Measurements from ENCODE around the gene CEMIP. TPM values are rescaled to one million over a fixed set of nuclear protein-coding genes. Genes with fewer than 3 reads are reported as not detected.

CEMIP gene
- total RNA-seq, 8 experiments from 2014 or later, result 0.32 to 121 (median 3.0) TPM

DNA sequence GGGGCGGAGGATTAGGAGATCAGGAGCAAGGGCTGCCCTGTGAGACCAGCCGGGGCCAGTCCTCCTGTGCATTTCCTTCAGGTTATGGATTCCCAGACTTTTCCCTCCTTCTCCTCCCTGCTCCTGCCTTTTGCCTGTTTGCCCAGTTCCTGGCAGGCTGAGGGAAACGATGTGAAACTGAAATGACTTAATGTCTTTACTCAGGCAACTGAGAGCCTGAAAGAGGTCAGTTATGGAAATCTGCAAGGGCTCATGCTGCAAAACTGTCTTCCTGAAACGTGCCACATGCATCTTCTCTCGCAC, 153.3 kb downstream of the CEMIP start:
- WGBS, 10 experiments, result 80 to 100% (median 100%) methylated on average over 1 to 3 of the region's 5 CpGs; no CpG with 5 or more reads in 3 of the 10 experiments

DNA sequence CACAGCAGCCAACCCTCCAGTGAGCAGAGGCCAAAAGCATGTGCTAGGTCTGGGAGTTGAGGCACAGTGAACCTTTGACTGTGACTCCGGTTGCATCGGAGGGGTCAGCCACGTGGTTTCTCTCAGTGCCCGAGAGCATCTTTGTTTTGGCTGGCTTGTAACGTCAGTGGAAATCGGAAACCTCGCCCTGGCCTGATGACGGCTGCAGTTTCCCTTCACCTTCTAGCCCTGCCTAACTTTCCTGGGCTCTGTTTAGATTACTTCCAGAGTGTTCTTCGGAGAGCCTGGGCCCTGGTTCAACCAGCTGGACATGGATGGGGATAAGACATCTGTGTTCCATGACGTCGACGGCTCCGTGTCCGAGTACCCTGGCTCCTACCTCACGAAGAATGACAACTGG, 153.8 kb downstream of the CEMIP start:
- no peak overlapping the region for H3K4me3 ChIP-seq
- 40 to 100% (median 88%) methylated on average over 2 to 8 of the region's 15 CpGs; no CpG with 5 or more reads in 4 of the 10 experiments for whole genome bisulfite sequencing, 10 experiments
- H3K27ac ChIP-seq, result no peak overlapping the region
- in situ Hi-C loops (cut with MboI; ENCODE audit: low pct_unique_long_range_greater_than_20kb in 2 of 9, low sequenced_read_pairs in 9 of 9, unreplicated experiment in 9 of 9), result no loop called here
- ATAC-seq (replicated peaks in 6 of 8), result no peak
- no peaks in the 10 kb centered on the region for H3K4me1 ChIP-seq (replicated peaks in 1 of 2)

More for the DNA sequence above, 153.3 kb downstream of the CEMIP start:
- in situ Hi-C loops (cut with MboI; ENCODE audit: low pct_unique_long_range_greater_than_20kb in 2 of 9, low sequenced_read_pairs in 9 of 9, unreplicated experiment in 9 of 9), result no loop called here
- Histone ChIP-seq H3K4me1 (replicated peaks in 1 of 2) (no peaks in the 10 kb centered on the region), H3K27ac (no peak overlapping the region), H3K4me3 (no peak overlapping the region)
- no peak for ATAC-seq (replicated peaks in 6 of 8)

DNA sequence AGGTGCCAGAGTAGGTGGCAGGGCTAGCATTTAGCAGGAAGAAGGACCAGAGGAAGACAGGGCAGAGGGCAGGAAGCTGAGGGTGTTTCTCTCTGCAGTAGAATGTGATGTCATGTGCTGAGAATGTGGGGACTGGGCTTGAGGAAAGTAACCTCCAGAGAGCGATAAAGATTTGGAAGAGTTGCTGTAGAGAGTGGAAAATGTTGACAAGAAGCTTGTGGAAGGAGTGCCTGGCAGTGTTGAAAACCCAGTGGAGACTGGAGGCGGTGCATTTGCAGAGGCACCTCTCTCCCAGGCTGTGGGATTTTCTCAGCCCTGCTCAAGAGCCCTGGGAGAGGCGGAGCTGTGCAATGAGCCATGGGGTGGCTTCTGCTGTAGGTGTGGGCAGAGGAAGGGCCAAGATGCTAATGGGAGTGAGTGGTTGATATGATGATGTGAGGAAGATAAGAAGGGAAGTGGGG, 155.6 kb downstream of the CEMIP start:
- ATAC-seq (replicated peaks in 6 of 8), result peak in 3 of 8 experiments; percentile 59 to 88 (median 72)
- WGBS, 10 experiments, result 14 to 100% (median 76%) methylated on average over 1 to 3 of the region's 3 CpGs; no CpG with 5 or more reads in 4 of the 10 experiments
- in situ Hi-C loops (cut with MboI; ENCODE audit: low pct_unique_long_range_greater_than_20kb in 2 of 9, low sequenced_read_pairs in 9 of 9, unreplicated experiment in 9 of 9), result no loop called here
- Histone ChIP-seq H3K4me1 (replicated peaks in 1 of 2) (no peaks in the 10 kb centered on the region), H3K27ac (no peak overlapping the region), H3K4me3 (no peak overlapping the region)

DNA sequence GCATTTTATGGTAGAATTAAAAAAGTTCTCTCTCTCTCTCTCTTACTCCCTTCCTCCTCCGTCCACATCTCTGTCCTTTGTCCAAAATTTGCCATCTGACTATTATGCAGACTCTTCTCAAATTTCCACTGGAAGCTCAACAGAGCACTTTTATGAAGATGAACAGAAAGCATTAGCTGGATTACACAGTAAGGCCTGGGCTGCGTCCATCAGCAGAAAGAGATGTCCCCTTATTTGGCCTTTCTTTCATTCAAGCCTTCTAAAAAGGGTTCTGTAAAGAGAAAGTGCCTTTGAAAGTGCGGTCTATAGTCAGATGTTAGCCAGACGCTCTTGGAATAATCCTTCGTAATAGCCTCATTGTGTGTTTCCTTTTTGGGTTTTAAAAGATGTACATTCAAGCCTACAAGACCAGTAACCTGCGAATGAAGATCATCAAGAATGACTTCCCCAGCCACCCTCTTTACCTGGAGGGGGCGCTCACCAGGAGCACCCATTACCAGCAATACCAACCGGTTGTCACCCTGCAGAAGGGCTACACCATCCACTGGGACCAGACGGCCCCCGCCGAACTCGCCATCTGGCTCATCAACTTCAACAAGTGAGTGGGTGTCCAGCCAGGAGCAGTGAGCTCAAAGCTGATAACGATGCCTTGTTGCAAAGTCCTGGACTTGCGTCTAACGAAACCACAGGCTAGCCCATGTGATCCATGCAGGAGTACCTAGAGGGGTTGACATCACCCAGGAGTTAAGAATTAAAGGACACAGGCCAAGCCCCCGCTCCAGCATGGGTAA, 157.3 kb downstream of the CEMIP start:
- Histone ChIP-seq H3K27ac (no peak overlapping the region), H3K4me3 (no peak overlapping the region), H3K4me1 (replicated peaks in 1 of 2) (no peaks in the 10 kb centered on the region)
- no peak for ATAC-seq (replicated peaks in 6 of 8)
- in situ Hi-C loops (cut with MboI; ENCODE audit: low pct_unique_long_range_greater_than_20kb in 2 of 9, low sequenced_read_pairs in 9 of 9, unreplicated experiment in 9 of 9), result no loop called here
- 76 to 100% (median 90%) methylated on average over 2 to 10 of the region's 16 CpGs for WGBS, 10 experiments

DNA sequence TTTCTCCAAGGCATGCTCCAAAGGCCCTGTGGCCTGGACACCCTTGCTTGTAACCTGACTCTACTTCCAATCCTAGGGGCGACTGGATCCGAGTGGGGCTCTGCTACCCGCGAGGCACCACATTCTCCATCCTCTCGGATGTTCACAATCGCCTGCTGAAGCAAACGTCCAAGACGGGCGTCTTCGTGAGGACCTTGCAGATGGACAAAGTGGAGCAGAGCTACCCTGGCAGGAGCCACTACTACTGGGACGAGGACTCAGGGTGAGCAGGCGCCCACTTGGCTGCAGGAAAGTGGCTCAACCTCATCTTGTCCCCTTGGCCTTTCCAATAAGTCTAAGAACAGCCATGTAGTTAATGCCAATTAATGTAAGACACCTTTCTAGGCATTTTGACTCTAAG, 158.5 kb downstream of the CEMIP start:
- no peak for ATAC-seq (replicated peaks in 6 of 8)
- 60 to 100% (median 95%) methylated on average over 2 to 7 of the region's 12 CpGs; no CpG with 5 or more reads in 3 of the 10 experiments for WGBS, 10 experiments
- in situ Hi-C loops (cut with MboI; ENCODE audit: low pct_unique_long_range_greater_than_20kb in 2 of 9, low sequenced_read_pairs in 9 of 9, unreplicated experiment in 9 of 9), result no loop called here
- Histone ChIP-seq H3K4me3 (no peak overlapping the region), H3K4me1 (replicated peaks in 1 of 2) (no peaks in the 10 kb centered on the region), H3K27ac (no peak overlapping the region)

DNA sequence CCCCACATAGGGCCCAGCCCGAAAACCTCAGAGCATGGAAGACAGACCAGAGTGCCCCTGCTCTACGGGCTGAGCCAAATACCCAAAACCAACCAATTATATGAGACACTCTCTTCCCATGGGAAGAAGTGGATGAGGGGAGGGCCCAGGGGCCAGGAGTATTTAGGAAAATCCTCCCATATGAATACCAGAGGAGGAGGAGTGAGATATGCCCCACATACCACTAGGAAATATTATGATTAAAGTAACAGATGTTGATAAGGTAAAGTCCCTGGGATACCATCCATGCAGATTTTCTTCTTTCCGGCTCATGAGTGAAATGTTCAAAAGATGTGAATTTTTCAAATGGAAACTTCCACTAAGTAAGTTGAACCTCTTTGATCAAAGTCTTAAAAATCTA, 160.0 kb downstream of the CEMIP start:
- no peaks in the 10 kb centered on the region for H3K4me1 ChIP-seq (replicated peaks in 1 of 2)
- in situ Hi-C loops (cut with MboI; ENCODE audit: low pct_unique_long_range_greater_than_20kb in 2 of 9, low sequenced_read_pairs in 9 of 9, unreplicated experiment in 9 of 9), result no loop called here
- no peak overlapping the region for H3K4me3 ChIP-seq
- 83 to 100% (median 95%) methylated on average over 1 to 3 of the region's 3 CpGs; no CpG with 5 or more reads in 3 of the 10 experiments for WGBS, 10 experiments
- no peak for ATAC-seq (replicated peaks in 6 of 8)
- H3K27ac ChIP-seq, result no peak overlapping the region

DNA sequence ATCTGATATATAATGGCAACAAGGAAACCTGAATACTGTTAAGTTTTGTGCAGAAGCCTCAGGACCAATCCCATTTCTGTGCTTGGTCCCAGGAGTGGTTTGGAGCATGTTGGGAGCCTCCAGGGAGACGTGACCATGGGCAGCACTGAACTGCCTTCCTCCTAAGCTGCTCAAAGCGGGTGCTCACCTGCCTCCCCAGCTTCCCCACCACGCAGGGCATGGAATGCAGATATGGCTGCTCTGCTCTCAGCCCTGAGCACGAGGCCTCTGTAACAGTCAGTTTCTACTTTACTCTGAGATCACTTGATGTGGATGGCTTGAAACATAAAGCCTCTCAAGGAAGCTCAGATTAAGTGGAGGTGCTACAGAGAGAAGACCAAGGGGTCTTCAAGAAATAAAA, 161.2 kb downstream of the CEMIP start:
- in situ Hi-C loops (cut with MboI; ENCODE audit: low pct_unique_long_range_greater_than_20kb in 2 of 9, low sequenced_read_pairs in 9 of 9, unreplicated experiment in 9 of 9), result no loop called here
- ATAC-seq (replicated peaks in 6 of 8), result no peak
- H3K4me3 ChIP-seq, result no peak overlapping the region
- no peaks in the 10 kb centered on the region for H3K4me1 ChIP-seq (replicated peaks in 1 of 2)
- H3K27ac ChIP-seq, result no peak overlapping the region
- 79 to 100% (median 93%) methylated on average over 1 to 4 of the region's 4 CpGs; no CpG with 5 or more reads in 5 of the 10 experiments for WGBS, 10 experiments

DNA sequence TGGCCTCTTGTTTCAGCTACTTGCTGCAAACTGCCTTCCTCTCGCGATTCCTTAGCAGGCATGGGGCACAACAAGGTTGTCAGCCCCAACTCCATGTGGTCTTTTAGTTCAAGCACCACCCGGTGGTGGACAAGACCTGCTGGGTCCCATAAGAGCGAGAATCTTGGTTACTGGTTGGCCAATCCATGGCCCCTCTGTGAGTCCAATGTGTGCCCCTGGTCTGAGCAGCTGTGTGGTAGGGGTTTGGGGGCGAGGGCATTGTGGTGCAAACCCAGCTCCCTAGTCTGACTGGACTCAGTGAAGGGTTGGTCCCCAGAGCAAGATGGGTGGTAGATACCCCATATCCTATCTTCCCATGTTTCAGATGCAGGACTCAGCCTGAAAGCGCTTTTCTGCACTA, 161.7 kb downstream of the CEMIP start:
- Histone ChIP-seq H3K27ac (no peak overlapping the region), H3K4me1 (replicated peaks in 1 of 2) (no peaks in the 10 kb centered on the region), H3K4me3 (no peak overlapping the region)
- ATAC-seq (replicated peaks in 6 of 8), result no peak
- 20 to 100% (median 87%) methylated on average over 1 to 3 of the region's 6 CpGs; no CpG with 5 or more reads in 4 of the 10 experiments for WGBS, 10 experiments
- in situ Hi-C loops (cut with MboI; ENCODE audit: low pct_unique_long_range_greater_than_20kb in 2 of 9, low sequenced_read_pairs in 9 of 9, unreplicated experiment in 9 of 9), result no loop called here

DNA sequence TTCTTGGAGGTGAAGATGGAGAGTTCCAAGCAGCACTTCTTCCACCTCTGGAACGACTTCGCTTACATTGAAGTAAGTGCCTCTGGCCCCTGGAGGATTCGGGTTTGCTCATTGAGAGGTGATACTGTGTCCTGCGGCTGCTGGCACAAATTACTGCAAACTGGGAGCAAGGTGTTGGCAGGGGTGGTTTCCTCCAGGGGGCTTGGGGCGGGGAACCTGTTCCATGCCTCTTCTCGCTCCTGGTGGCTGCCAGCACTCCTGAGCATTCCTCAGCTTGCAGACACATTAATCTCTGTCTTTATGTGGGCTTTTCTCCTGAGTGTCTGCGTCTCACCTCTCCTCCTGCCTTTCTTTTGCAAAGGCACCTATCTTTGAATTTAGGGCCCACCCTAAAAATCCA, 163.1 kb downstream of the CEMIP start:
- H3K27ac ChIP-seq, result no peak overlapping the region
- WGBS, 10 experiments, result 68 to 100% (median 98%) methylated on average over 1 to 5 of the region's 7 CpGs; no CpG with 5 or more reads in 6 of the 10 experiments
- H3K4me3 ChIP-seq, result no peak overlapping the region
- H3K4me1 ChIP-seq (replicated peaks in 1 of 2), result no peaks in the 10 kb centered on the region
- in situ Hi-C loops (cut with MboI; ENCODE audit: low pct_unique_long_range_greater_than_20kb in 2 of 9, low sequenced_read_pairs in 9 of 9, unreplicated experiment in 9 of 9), result no loop called here
- ATAC-seq (replicated peaks in 6 of 8), result no peak

DNA sequence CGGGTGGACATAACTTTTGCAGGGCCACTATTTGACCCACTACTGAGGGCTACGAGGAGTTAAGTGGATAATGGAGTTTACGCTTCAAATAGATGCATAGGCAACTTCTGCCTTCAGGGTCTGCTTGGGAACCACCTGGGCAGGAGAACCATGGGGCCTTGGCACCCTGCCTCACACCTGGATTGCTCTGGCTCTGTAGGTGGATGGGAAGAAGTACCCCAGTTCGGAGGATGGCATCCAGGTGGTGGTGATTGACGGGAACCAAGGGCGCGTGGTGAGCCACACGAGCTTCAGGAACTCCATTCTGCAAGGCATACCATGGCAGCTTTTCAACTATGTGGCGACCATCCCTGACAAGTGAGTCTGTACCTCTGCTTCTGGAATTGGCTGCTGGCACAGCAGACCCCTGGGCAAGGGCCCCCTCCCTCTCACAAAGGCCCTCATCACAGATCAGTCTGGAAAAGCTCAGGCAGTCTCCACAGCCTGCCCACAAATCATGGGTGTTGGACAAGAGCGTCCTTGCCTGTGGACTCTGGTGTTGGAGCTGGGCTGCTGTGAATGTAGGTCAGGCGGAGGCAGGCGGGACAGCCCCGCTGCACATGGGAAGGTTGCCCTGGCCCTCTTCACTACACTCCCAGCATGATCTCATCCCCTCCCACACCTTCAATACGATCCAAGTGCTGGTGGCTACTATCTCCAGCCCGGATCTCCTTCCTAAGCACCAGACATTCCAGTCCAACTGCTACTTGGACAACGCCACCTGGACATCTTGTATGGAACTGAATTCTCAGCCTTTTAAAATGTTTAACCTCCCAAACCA, 163.8 kb downstream of the CEMIP start:
- Histone ChIP-seq H3K27ac (no peak overlapping the region), H3K4me3 (no peak overlapping the region), H3K4me1 (replicated peaks in 1 of 2) (no peaks in the 10 kb centered on the region)
- in situ Hi-C loops (cut with MboI; ENCODE audit: low pct_unique_long_range_greater_than_20kb in 2 of 9, low sequenced_read_pairs in 9 of 9, unreplicated experiment in 9 of 9), result no loop called here
- peak in 1 of 8 experiments; percentile 84 for ATAC-seq (replicated peaks in 6 of 8)
- 62 to 100% (median 93%) methylated on average over 1 to 8 of the region's 16 CpGs for WGBS, 10 experiments

DNA sequence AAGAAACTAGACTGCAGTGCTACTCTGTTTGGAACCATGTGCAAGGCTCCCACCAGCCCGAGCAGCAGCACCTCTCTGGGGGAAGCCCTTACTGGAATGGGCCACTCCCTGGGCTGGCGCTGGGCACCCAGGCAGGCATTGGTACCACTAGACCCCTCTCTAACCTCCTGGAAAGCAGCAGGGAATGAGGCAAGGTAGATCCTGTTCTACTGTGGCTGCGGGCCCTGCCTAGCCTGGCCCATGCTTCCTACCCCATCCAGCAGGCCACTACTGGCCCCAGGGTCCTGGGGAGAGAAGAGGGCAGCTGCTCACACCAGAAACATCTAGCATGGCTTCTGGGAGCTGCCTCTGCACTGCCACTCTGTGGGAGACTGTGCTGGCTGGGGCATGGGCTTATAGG, 165.6 kb downstream of the CEMIP start:
- Histone ChIP-seq H3K27ac (no peak overlapping the region), H3K4me3 (no peak overlapping the region), H3K4me1 (replicated peaks in 1 of 2) (no peaks in the 10 kb centered on the region)
- WGBS, 10 experiments, result 92 to 100% (median 100%) methylated on average over 1 to 3 of the region's 3 CpGs; no CpG with 5 or more reads in 4 of the 10 experiments
- in situ Hi-C loops (cut with MboI; ENCODE audit: low pct_unique_long_range_greater_than_20kb in 2 of 9, low sequenced_read_pairs in 9 of 9, unreplicated experiment in 9 of 9), result no loop called here
- no peak for ATAC-seq (replicated peaks in 6 of 8)

DNA sequence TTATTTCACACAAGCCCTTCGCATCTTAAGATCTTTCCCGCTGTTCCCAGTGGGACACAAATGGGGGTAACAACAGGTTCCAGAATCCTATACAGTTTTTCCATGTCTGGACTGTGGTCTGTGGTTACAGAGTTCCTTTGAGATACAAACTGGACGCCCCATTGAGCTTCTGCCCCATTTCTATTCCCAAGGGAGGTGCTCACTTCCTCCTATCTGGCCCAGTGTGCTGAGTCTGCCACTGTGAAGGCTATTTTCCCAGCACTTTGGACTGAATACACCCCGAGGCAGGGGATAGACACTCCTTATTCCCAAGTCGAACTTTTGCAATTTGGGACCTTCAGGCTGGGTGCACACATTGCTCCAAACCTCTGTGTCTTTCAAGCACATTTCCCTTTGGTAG, 166.4 kb downstream of the CEMIP start:
- Histone ChIP-seq H3K27ac (no peak overlapping the region), H3K4me3 (no peak overlapping the region), H3K4me1 (replicated peaks in 1 of 2) (no peaks in the 10 kb centered on the region)
- ATAC-seq (replicated peaks in 6 of 8), result no peak
- WGBS, 10 experiments, result 59 to 100% (median 84%) methylated on average over 1 to 4 of the region's 5 CpGs; no CpG with 5 or more reads in 4 of the 10 experiments
- in situ Hi-C loops (cut with MboI; ENCODE audit: low pct_unique_long_range_greater_than_20kb in 2 of 9, low sequenced_read_pairs in 9 of 9, unreplicated experiment in 9 of 9), result no loop called here

DNA sequence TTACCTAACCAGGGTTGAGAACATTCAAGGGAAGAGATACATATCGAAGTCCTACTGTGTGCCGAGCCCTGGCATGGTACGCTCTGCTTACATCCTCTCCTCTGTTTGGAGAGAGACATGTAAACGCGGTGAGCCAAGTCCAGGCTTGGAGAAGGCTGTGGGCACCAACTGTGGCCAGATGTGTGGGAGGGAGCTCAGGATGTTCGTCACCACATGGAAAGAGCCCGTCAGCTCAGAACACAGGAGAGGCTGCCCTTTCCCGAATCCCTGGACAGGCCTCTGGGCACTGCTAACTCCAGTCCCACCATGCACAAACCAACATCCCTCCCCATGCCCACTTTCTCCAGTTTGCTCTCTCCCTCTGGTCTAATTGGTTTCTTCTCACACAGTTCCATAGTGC, 167.4 kb downstream of the CEMIP start:
- WGBS, 10 experiments, result 80 to 100% (median 100%) methylated on average over 1 to 6 of the region's 8 CpGs; no CpG with 5 or more reads in 3 of the 10 experiments
- ATAC-seq (replicated peaks in 6 of 8), result no peak
- Histone ChIP-seq H3K4me1 (replicated peaks in 1 of 2) (no peaks in the 10 kb centered on the region), H3K4me3 (no peak overlapping the region), H3K27ac (no peak overlapping the region)
- in situ Hi-C loops (cut with MboI; ENCODE audit: low pct_unique_long_range_greater_than_20kb in 2 of 9, low sequenced_read_pairs in 9 of 9, unreplicated experiment in 9 of 9), result no loop called here

Data from motor neuron (in vitro differentiated cells).